HG03442 (cell line): ENCODE data around the gene ZNF366.

Source experiments
- ATAC-seq: cut with Tn5 transposase; IDR thresholded peaks from one replicate; pipeline ENCODE4 v1.9.1; 2021; ENCODE audit warnings: mild to moderate bottlenecking, moderate library complexity; ENCODE audit not compliant: unreplicated experiment

ZNF366 gene

GRCh38 chr5:72498284-72498683 is 8.9 kb downstream of the ZNF366 start:
- no peak for ATAC-seq

DNA sequence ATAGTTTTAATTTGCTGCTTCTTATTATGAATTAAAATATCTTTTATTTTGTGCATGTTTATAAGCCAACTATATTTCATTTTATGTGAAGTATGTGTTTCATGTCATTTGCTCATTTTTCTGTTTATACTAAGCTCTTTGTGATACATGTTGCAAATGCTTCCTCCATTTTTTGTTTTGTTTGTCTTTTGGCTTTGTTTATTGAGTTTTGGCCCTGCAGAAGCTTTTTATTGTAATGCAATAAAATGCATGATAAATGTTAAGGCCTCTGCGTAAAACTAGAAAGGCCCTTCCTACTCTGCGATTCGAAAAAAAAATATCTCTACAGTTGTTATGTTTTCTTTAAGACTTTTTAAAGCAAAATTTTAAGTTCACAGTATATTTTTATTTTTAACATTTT is 9.4 kb downstream of the ZNF366 start:
- no peak for ATAC-seq

DNA sequence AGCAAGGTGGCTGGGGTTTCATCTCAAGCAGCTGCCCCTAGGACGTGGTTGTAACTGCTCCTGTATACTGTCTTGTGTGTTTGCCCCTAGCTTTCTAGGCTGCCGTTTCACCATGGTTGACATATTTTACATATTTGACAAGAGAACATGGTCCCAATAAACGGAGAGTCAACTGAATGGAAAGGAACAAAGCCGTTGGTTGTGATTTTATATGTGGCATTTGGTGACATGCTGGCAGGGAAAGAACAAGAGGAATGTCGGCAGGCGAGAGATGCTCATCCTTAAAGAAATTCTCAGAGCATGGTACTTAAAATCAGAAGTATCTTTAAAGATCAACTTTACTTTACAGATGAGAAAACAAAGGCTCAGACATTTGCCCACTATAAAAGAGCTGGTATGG is 11.8 kb downstream of the ZNF366 start:
- no peak for ATAC-seq

- ATAC-seq = no peak
These were observed 12.5 kb downstream of the ZNF366 start for GRCh38 chr5:72494623-72495124.

DNA sequence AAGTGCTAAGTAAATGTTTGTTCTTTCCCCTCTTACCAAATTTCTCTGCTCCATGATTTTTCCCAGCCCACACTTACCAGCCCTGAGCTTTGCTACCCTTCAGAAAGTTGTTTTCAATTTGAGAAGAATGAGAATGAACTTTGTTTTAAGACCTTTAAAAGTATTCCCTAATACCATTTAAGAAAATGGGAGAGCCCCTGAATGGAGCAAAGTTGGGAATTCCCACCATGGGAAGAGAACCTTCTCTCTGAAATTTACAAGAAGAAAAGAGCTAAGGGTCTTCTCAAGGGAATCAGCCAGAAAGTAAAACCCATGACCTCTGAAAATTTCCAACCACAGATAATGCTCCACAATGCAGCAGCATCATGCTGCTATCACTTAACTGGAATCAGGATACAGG is 17.7 kb downstream of the ZNF366 start:
- ATAC-seq = no peak

- no peak for ATAC-seq
These were observed 18.5 kb downstream of the ZNF366 start for GRCh38 chr5:72488756-72489155.

DNA sequence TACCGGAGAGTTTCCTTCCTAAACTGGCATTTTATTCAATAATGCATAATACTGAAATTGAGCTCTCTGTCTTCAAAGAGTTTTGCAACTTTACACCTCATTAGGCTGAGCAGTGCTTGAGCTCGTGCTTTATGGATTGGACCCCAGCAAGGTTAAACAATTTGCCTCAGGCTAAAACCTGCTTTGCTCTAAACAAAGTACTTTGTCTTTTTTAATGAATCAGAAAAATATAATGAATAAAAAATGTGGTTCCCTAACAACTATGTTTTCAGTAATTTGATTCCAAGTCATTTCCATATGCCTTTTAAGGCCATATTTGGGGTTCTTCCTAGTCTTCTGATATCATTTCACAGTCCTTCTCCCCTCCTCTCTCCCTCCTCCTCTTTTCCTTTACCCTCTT is 20.0 kb downstream of the ZNF366 start:
- no peak for ATAC-seq

- no peak for ATAC-seq
These were observed 20.8 kb downstream of the ZNF366 start for GRCh38 chr5:72486371-72486770.

- no peak for ATAC-seq
These were observed 21.7 kb downstream of the ZNF366 start for GRCh38 chr5:72485430-72485974.

DNA sequence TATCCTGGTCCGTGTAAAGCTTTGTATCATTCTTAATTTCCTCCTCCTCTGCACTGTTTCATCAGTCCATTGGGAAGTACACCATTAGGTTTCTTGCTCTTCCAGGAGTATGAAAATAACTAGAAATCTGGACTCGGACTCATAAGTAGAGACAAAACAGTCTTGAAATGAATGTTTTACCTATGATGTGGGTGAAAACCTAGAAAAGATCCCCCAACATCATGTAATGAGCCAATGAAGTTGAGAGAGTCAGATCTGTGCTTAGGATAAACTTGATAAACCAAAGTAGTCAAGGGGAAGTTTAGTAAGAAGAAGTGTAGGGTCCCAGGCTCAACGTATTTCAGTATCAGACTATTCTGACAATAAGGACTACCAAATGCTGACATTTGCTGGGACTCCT is 25.2 kb downstream of the ZNF366 start:
- no peak for ATAC-seq

DNA sequence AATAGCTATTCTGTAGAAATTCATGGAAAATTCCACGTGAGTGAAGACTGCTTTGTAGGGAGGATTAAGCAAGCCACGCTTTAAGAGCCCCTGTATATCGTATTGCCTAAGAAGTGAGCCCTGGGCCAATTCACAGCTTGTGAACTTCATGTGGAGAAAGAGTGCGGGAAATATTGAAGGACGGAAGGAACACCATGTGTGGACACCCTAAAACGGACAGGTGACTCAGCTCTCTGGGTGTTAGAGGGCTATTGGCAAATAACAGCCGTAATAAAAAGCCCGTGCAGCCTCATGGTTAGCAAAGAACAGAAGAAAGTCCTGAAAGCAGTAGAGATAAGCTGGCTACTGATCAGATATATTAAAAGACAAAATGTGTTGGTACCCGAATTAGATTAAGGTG is 26.4 kb downstream of the ZNF366 start:
- ATAC-seq = no peak

GRCh38 chr5:72479921-72480320 is 27.3 kb downstream of the ZNF366 start:
- ATAC-seq = no peak

- ATAC-seq = no peak
These were observed 28.5 kb downstream of the ZNF366 start for GRCh38 chr5:72478684-72479083.

- ATAC-seq = no peak
These were observed 28.9 kb downstream of the ZNF366 start for GRCh38 chr5:72478276-72478675.

DNA sequence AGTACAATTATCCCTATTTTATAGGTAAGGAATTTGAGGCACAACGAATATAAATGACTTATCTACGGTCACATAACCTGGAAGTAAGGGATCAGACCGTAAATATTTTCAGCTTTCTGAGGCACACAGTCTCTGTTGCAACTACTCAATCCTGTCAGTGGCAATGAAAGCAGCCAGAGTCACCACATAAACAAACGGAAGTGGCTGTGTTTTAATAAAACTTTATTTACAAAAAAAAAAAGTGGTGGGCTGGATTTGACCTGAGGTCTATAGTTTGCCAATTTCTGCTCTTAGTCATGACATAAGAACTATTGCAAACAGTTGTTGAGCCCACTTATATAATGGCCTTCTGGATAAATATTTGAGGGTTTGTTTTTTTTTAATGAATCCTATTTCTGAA is 29.6 kb downstream of the ZNF366 start:
- no peak for ATAC-seq

GRCh38 chr5:72477176-72477575 is 30.0 kb downstream of the ZNF366 start:
- ATAC-seq = no peak

DNA sequence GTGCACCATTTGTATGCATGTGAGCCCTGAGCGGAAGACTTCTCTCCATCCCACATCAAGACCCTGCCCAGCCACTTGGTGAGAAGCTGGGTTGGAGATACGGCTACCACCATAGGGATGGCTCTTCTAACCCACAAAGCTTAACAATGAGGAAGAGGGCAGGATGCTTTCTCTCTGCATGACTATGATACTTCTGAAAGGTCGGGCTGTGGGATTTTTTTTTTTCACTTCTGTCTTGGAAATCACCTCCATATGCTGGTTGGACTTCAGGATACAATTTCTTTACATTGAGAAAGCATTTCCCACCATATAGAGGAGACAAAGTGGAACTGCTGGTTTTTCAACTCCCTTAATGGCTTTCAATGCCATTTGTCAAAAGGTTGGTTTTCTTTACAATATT is 30.5 kb downstream of the ZNF366 start:
- no peak for ATAC-seq

- ATAC-seq = no peak
These were observed 30.9 kb downstream of the ZNF366 start for GRCh38 chr5:72476275-72476674.

DNA sequence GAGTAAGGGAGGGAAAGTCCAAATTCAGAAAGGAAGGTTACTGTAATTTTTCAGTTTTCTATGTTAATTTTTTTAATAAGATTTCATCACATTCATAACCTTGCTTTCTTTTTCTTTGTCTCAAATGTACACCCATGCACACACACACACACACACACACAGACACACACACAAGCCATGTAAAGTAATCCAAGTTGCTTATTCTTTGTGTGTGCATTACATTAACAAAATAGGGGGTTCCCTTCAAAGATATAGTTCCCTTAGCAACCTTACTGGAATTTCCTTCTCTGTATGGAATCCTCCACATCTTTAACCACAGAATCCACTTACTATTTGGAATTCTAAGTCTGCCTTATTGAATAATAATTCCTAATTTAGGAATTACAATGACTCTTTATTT is 32.7 kb downstream of the ZNF366 start:
- ATAC-seq = no peak

DNA sequence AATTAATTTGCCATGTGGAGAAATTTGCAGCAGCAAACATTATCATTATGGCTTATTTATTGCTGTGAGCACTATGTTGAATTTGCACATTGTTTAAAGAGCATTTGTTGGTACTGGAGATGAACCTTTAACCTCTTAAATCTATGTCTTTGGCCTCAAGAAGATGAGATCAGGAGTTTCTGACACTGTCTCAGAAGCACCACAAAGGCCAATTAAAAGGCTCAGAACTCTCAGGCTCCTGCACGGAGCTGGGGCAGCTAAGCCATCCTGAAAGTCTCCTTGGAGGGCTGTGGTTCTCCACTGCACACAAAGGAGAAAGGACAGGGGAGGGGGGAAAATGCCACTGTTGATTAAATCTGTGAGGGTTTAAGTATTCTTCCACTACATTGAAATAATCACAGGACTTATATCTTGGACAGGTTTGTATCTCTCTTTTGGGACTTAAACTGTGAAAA is 33.1 kb downstream of the ZNF366 start:
- no peak for ATAC-seq

GRCh38 chr5:72472666-72473422 is 34.4 kb downstream of the ZNF366 start:
- ATAC-seq = no peak

GRCh38 chr5:72472031-72472430 is 35.2 kb downstream of the ZNF366 start:
- ATAC-seq = no peak

- no peak for ATAC-seq
These were observed 36.4 kb downstream of the ZNF366 start for GRCh38 chr5:72470826-72471225.
